Iris pigment epithelial cell (primary cell): ENCODE data around the gene STAT5A.
"Not testable (repeated sequence)": the region's sequence is repeated elsewhere in the genome, so short reads cannot be mapped to it uniquely, and the experiment has no call there.

Experiments
- DNase-seq: peaks from one replicate; pipeline ENCODE4 v3.0.0-alpha.2; 2011; ENCODE audit warnings: low read depth

The STAT5A gene

DNA sequence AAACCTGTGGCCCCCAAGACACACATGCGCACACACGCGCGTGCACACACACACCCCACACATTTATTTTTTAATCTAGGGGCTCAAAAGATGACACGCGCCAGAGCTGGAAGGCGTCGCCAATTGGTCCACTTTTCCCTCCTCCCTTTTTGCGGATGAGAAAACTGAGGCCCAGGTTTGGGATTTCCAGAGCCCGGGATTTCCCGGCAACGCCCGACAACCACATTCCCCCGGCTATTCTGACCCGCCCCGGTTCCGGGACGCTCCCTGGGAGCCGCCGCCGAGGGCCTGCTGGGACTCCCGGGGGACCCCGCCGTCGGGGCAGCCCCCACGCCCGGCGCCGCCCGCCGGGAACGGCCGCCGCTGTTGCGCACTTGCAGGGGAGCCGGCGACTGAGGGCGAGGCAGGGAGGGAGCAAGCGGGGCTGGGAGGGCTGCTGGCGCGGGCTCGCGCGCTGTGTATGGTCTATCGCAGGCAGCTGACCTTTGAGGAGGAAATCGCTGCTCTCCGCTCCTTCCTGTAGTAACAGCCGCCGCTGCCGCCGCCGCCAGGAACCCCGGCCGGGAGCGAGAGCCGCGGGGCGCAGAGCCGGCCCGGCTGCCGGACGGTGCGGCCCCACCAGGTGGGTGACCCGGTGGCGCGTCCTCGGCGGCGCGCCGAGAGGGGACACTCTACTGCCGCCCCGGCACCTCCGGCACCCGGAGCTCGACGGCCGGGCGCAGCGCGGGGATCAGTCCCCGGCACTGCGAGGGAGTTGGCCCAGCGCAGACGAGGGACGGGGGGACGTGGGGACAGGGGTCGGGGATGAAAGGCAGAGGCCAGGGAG lies at the start of gene STAT5A:
TSS of gene STAT5A (plus strand) at position 522 of the 826 bp plus-strand sequence. CDS start 914 bp downstream, outside the sequence.
- peak; percentile 91 for DNase-seq

DNA sequence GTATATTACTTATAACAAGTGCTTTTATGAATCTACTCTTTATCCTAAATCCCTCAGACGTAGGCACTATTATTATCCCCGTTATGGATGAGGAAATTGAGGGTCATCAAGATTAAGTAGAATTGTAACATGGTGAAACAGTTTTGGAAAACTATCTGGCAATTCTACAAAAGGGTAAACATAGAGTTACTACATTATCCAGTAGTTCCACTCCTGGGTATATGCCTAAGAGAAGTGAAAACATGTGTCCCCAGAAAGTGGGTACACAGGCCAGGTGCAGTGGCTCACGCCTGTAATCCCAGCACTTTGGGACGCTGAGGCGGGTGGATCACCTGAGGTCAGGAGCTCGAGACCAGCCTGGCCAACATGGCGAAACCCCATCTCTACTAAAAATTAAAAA lies 48.7 kb upstream of the STAT5A start:
- not testable (repeated sequence) for DNase-seq

DNA sequence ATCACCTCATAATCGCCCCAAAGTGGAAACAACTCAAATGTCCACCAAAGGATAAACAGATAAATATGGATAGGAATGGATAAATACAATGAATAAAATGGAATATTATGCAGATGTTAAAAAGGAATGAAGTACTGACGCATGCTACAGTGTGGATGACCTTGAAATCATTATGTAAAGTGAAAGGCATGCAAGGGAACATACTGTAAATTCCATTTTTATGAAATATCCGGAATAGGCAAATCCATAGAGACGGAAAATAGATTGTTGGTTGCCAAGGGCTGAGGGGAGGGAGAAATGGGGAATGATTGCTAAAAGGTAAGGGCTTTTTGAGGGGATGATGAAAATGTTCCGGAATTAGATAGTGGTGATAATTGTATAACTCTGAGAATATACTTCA lies 48.1 kb upstream of the STAT5A start:
- DNase-seq = peak; percentile 57

DNA sequence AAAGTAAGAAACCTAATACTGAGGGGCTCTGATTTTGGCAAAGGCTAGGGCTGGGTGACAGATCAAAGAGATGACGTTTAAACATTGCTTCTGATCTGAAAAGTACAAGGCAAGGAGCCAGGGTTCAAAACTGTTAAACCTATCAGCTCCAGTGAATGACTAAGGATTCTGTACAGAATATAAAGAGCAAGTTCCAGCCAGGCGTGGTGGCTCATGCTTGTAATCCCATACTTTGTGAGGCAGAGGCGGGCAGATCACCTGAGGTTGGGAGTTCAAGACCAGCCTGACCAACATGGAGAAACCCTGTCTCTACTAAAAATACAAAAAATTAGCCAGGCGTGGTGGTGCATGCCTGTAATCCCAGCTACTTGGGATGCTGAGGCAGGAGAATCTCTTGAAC lies 47.4 kb upstream of the STAT5A start:
- peak; percentile 40 for DNase-seq

DNA sequence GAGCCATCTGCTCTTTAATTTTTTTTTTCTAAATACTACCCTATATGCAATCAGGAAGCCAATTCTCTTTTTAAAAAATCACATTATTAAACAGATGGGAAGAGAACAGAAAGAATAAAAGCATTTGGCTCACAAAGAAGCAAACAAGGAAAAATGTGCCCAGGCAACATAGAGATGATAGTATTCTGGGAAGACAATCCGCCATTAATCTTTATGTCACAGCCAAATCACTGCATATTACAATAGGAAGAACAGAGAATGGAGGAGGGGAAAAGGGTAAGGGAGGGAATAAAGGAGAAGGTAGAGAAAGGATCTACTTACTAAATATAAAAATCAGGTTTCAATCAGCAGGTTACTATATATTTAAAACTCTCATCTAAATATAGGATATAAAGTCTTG lies 46.4 kb upstream of the STAT5A start:
- DNase-seq = no peak

DNA sequence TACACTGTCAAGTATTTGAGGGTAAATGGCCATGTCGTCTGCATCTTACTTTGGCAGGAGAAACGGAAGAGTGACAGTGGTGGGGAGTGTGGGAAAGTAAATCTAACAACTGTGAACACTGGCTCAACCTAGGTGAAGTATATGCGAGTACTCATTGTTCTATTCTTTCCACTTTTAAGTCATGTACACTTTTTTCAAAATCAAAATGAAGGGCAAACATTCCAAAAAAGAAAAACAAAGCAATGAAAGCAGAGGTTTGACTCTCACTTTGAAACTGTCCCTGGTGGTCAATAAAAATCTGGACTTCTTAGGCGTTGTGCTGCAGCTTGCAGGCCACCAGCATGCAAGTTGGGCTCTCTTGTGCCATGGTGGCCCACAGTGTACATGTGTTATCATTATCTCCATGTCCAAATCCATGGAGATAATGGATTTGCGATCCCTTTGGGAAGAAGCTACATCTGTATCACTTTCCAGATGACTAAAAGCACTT lies 44.8 kb upstream of the STAT5A start:
- no peak for DNase-seq

DNA sequence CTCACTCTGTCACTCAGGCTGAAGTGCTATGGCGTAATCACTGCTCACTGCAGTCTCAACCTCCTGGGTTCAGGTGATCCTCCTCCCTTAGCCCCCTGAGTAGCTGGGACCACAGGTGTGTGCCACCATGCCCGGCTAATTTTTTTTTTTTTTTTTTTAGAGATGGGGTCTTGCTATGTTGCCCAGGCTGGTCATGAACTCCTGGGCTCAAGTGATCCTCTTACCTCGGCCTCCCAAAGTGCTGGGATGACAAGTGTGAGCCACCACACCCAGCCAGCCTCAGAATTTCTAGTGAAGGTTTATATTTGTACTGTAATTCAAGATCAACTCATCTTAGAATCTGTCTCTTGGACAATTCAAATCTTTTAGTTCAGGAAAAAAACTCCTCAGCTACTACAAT lies 44.2 kb upstream of the STAT5A start:
- not testable (repeated sequence) for DNase-seq

DNA sequence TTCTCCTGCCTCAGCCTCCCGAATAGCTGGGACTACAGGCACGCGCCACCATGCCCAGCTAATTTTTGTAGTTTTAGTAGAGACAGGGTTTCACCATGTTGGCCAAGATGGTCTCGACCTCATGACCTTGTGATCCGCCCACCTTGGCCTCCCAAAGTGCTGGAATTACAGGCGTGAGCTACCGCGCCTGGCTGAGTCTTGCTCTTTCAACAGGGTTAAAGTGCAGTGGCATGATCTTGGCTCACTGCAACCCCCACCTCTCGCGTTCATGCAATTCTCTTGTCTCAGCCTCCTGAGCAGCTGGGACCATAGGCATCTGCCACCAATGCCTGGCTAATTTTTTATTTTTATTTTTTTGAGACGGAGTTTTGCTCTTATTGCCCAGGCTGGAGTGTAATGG lies 43.1 kb upstream of the STAT5A start:
- DNase-seq = not testable (repeated sequence)

DNA sequence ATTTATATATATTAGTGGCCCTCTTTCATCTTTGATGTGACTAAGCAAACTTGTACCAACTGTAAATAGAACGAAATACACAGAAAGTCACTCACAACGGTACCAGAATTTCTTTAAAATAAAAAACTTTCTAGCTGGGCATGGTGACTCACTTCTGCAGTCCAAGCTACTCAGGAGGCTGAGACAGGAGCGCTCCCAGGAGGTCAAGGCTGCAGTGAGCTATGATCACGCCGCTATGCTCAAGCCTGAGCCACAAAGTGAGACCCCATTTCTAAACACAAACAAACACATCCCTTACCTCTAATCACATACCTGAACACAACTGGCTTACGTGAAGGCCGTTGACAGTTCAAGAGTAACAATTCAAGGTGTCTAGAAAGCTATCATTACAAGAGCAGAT lies 41.8 kb upstream of the STAT5A start:
- peak; percentile 69 for DNase-seq

DNA sequence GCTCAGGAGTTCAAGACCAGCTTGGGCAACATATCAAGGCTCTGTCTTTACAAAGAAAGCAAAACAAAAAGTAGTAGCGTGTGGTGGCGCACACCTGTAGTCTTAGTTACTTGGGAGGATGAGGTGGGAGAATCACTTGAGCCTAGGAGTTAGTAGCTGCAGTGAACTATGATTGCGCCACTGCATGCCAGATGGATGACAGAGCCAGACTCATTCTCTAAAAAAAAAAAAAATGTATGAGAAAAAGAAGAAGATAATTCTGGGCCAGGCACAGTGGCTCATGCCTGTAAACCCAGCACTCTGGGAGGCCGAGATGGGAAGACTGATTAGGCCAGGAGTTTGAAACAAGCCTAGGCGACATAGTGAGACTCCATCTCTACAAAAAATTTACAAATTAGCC lies 40.6 kb upstream of the STAT5A start:
- peak; percentile 92 for DNase-seq

DNA sequence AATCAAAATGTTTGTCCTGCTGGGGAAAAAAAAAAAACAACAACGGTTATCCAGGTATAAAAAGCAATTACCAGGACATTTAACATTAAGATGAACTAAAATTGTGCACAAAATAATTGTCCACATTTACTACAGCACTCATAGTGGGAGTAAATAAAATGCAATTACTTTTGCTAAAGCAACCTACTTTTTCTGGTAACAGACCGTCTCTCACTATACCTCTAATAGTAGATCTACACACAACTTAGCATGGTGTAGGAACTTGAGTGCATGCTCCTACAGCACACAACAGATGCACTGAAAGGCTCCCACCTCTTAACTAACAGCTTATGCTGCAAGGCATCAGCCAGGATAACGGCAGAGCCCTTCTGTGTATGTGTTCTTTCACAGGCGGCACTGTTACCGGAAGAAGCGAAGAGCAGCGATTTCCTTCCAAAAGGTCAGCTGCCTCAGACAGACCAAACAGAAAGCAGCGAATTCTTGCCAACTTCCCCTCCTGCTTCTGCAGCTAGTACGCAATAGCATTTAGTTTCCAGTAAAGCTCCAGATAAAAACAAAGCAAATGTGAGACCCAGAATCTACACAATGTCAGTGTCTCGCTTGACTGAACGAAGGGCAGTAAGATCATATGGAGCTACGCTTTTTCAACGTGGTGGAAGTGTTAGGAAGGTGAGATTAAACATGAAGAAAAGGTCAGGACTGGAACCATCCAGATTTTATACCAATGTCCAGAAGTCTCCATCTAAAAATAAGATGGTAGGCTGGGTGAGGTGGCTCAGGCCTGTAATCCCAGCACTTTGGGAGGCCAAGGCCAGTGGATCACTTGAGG lies 39.7 kb upstream of the STAT5A start:
- peak; percentile 98 for DNase-seq

DNA sequence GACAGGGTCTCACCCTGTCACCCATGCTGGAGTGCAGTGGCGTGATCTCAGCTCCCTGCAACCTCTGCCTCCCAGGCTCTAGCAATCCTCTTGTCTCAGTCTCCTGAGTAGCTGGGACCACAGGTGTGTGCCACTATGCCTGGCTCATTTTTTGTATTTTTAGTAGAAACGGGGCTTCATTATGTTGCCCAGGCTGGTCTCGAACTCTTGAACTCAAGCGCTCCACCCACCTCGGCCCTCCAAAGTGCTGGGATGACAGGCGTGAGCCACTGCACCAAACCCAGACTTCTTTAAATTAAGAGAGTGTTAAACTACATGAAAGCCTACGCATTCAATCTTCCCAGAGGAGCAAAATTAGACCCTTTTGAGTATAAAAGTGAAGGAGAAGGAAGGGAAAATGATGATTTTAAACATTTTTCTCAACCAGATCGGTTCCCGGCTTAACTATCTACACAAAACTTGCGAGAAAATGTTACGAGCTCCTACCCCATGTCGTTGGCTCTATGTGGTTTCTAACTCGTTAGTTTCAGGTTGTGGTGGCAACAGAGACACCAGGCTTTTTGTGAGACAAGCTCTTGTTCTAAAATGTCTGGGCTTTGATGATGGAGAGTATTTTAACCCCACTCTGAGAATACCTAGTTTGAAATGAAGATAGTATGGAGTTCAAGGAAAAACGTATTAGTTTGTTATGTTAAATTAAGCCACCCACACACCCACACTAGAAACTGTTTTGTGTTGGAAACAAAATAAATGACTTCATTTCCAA lies 38.4 kb upstream of the STAT5A start:
- DNase-seq = no peak

DNA sequence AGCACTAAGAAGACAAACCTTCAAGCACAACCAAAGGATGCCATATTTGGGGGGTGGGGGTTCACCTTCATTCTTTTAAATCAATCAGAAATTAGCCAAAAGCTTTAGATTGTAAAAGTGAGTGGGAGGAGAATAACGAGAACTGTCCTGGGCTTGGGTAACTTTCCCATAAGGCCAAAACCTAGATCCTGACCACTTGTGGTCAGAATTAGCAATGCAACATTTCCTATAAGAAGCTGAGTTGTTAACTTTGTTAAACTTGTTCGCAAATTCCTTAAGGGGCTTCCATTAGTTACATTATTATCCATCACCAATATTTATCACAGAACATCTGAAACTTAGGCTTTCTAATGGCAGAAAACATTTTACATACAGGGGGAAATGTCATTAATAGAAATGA lies 37.2 kb upstream of the STAT5A start:
- peak; percentile 66 for DNase-seq

DNA sequence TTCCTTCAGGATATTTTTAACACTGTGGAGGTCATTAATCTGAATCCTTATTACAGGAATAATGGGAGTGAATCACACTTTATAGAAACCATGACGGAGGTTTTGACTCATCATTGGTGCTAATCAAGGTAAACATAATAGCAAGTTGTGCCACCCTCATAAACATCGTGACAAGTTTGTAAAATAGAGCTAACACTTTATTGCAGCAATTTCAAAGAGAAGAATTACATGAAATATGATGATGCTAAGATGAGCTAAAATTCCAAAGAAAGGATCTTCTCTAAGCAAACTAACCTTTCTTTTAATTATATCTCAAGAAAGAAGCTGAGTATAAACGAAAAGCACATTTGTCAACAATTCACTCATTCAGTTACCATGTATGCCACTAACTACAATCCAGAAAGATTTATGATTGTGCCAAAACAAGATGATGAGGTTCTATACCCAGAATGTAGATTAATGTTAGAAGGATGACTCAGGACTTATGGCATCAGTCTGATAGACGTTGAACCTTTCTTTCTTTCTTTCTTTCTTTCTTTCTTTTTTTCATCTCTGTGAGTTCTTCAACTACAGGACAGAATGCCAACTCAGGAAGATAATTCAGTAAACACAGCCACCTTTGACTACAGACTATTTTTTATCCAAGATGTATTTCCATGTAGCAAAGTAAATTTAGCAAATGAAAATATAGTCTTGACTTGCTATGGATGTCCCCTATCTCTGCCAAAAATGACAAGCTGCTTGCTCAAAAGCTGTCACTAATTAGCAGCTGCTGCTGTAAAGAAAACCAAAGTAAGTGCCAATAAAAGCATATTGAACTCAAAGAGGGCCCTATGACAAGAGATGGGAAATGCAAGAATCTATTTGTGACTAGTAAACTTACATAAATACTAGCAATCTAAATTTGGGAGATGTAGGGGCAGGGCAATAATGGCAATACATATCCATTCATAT lies 35.4 kb upstream of the STAT5A start:
- peak; percentile 62 for DNase-seq

DNA sequence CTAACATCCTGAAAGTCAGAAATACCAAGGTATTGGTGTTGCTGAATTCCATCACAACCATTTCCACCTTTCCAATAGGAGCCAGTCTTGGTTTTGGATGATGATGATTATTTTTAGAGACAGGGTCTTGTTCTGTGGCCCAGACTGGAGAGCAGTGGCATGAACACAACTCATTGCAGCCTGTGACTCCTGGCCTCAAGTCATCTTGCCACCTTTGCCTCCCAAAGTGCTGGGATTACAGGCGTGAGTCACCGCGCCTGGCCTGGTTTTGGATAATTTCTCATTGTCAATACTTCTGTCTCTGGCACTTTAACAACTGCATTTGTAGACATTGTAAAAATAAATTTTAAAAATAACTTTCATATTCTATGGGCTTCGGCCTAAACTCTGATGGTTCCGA lies 34.7 kb upstream of the STAT5A start:
- DNase-seq = no peak

DNA sequence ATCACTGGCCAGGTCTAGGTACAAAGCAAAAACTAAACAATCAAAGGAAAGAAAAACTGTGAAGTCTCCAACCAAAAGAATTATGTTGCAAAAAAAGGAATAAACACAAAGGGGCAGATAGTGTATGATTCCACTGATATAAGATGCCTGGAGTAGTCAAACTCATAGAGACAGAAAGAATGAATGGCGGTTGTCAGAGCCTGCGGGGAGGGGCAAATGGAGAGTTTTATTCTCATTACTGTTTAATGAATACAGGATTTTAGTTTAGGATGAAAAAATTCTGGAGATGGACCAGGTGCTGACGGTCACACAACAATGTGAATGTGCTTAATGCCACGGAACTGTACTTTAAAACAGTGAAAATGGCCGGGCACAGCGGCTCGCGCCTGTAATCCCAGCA lies 32.9 kb upstream of the STAT5A start:
- DNase-seq = no peak

DNA sequence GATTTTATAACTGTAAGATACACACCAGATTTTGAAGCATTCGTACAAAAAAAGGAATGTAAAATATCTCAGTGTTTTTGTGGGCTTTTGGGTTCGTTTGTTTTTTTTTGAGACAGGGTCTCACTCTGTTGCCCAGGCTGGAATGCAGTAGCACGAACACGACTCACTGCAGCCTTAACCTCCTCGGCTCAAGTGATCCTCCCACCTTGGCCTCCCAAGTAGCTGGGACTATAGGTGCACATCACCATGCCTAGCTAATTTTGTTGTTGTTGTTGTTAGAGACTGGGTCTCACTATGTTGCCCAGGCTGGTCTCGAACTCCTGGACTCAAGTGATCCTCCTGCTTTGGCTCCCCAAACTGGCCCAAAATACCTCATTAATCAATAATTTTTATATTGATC lies 28.0 kb upstream of the STAT5A start:
- no peak for DNase-seq

DNA sequence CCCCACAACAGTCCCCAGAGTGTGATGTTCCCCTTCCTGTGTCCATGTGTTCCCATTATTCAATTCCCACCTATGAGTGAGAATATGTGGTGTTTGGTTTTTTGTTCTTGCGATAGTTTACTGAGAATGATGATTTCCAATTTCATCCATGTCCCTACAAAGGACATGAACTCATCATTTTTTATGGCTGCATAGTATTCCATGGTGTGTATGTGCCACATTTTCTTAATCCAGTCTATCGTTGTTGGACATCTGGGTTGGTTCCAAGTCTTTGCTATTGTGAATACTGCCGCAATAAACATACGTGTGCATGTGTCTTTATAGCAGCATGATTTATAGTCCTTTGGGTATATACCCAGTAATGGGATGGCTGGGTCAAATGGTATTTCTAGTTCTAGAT lies 23.9 kb upstream of the STAT5A start:
- not testable (repeated sequence) for DNase-seq

DNA sequence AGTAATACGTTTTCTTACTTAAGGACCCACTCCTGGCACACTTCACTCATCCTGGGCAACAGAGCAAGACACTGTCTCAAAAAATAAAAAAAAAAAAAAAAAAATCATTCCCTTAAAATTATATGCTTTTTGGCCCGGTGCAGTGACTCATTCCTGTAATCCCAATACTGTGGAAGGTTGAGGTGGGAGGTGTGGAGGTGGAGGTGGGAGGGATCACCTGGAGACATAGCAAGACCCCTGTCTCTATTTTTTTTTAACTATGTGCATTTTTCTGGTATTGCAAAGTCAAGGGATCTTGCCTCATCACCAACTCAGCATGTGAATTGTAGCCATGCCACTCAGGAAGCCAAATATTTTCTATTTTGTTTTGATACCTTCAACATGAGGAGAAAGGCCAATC lies 21.8 kb upstream of the STAT5A start:
- DNase-seq = no peak

DNA sequence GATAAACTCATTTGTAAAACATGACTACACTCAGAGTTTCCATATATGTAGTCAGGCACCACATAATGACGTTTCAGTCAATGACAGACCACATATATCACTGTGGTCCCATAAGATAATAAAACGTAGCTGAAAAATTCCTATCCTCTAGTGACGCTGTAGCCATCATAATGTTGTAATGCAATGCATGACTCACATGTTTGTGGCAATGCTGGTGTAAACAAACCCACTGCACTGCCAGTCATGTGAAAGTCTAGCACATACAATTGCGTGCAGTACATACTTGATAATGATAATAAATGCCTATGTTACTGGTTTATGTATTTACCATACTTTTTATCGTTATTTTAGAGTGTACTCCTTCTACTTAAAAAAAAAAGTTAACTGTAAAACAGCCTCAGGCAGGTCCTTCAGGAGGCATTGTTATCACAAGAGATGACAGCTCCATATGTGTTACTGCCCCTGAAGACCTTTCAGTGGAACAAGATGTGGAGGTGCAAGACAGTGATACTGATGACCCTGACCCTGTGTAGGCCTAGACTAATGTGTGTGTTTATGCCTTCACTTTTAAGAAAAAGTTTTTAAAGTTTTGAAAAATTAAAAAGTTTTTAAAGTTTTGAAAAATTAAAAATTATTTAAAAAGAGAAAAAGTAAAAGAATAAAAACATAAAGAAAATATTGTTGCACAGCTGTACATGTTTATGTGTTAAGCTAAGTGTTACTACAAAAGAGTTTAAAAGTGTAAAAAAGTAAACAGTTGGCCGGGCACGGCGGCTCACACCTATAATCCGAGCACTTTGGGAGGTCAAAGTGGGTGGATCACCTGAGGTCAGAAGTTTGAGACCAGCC lies 21.2 kb upstream of the STAT5A start:
- DNase-seq = peak; percentile 97
